Mucosa of stomach (tissue), 1 donor: Measurements from ENCODE around the gene KIF3C.
"Not testable (repeated sequence)": the region's sequence is repeated elsewhere in the genome, so short reads cannot be mapped to it uniquely, and the experiment has no call there.

Experiments
- H3K27me3 ChIP-seq: one replicate; pipeline ENCODE4 v1.7.0; 2013; ENCODE audit warnings: mild to moderate bottlenecking, low read length; ENCODE audit not compliant: control insufficient read depth, insufficient read depth
- H3K36me3 ChIP-seq: one replicate; pipeline ENCODE4 v1.7.0; 2013; ENCODE audit warnings: low read length; ENCODE audit not compliant: control insufficient read depth, insufficient read depth
- H3K4me1 ChIP-seq: one replicate; pipeline ENCODE4 v1.7.0; 2013; ENCODE audit warnings: mild to moderate bottlenecking, low read length; ENCODE audit not compliant: control insufficient read depth, insufficient read depth
- H3K4me3 ChIP-seq: one replicate; pipeline ENCODE4 v1.7.0; 2013; ENCODE audit warnings: low read length
- H3K9ac ChIP-seq: one replicate; pipeline ENCODE4 v1.7.0; 2013; ENCODE audit warnings: mild to moderate bottlenecking, low read length, moderate library complexity
- H3K9me3 ChIP-seq: one replicate; pipeline ENCODE4 v1.7.0; 2013; ENCODE audit warnings: mild to moderate bottlenecking, low read length, moderate library complexity; ENCODE audit not compliant: control insufficient read depth
- donor health status: Pancreatic carcinoma.

The KIF3C gene

GRCh38 chr2:26011609-26011989, 29.3 kb upstream of the KIF3C start:
- H3K9ac ChIP-seq = peak overlapping the region; percentile 35
- H3K27me3 ChIP-seq = no peaks in the 10 kb centered on the region
- no peaks in the 10 kb centered on the region for H3K9me3 ChIP-seq
- H3K4me1 ChIP-seq = peaks cover 42% of the 10 kb centered on the region
- no peaks in the 10 kb centered on the region for H3K36me3 ChIP-seq
- H3K4me3 ChIP-seq = no peak overlapping the region

- Histone ChIP-seq H3K9me3 (no peaks in the 10 kb centered on the region), H3K36me3 (no peaks in the 10 kb centered on the region), H3K27me3 (no peaks in the 10 kb centered on the region), H3K4me1 (peaks cover 42% of the 10 kb centered on the region), H3K4me3 (no peak overlapping the region), H3K9ac (no peak overlapping the region)
These were observed 28.6 kb upstream of the KIF3C start for GRCh38 chr2:26010943-26011342.

GRCh38 chr2:26009567-26009963, 27.3 kb upstream of the KIF3C start:
- H3K4me3 ChIP-seq = no peak overlapping the region
- H3K9me3 ChIP-seq = no peaks in the 10 kb centered on the region

GRCh38 chr2:26008851-26009566, 26.7 kb upstream of the KIF3C start:
- H3K9me3 ChIP-seq = no peaks in the 10 kb centered on the region
- no peak overlapping the region for H3K9ac ChIP-seq
- H3K27me3 ChIP-seq = no peaks in the 10 kb centered on the region
- H3K4me3 ChIP-seq = no peak overlapping the region
- H3K36me3 ChIP-seq = no peaks in the 10 kb centered on the region
- peaks cover 42% of the 10 kb centered on the region for H3K4me1 ChIP-seq

More at GRCh38 chr2:26009567-26009963, 27.3 kb upstream of the KIF3C start:
- no peaks in the 10 kb centered on the region for H3K36me3 ChIP-seq
- H3K27me3 ChIP-seq = no peaks in the 10 kb centered on the region
- H3K9ac ChIP-seq = no peak overlapping the region
- H3K4me1 ChIP-seq = peaks cover 42% of the 10 kb centered on the region

GRCh38 chr2:26008095-26008494, 25.8 kb upstream of the KIF3C start:
- Histone ChIP-seq H3K4me3 (no peak overlapping the region), H3K36me3 (no peaks in the 10 kb centered on the region), H3K27me3 (no peaks in the 10 kb centered on the region), H3K4me1 (peaks cover 37% of the 10 kb centered on the region), H3K9ac (no peak overlapping the region), H3K9me3 (no peaks in the 10 kb centered on the region)

GRCh38 chr2:26002632-26003310, 20.5 kb upstream of the KIF3C start:
- no peak overlapping the region for H3K9ac ChIP-seq
- peaks cover 47% of the 10 kb centered on the region for H3K4me1 ChIP-seq
- no peak overlapping the region for H3K4me3 ChIP-seq
- no peaks in the 10 kb centered on the region for H3K9me3 ChIP-seq
- no peaks in the 10 kb centered on the region for H3K36me3 ChIP-seq
- no peaks in the 10 kb centered on the region for H3K27me3 ChIP-seq

- Histone ChIP-seq H3K27me3 (no peaks in the 10 kb centered on the region), H3K4me3 (no peak overlapping the region), H3K9ac (no peak overlapping the region), H3K4me1 (peaks cover 47% of the 10 kb centered on the region), H3K36me3 (no peaks in the 10 kb centered on the region), H3K9me3 (no peaks in the 10 kb centered on the region)
These were observed 19.6 kb upstream of the KIF3C start for GRCh38 chr2:26001743-26002351.

GRCh38 chr2:26000561-26001082, 18.3 kb upstream of the KIF3C start:
- Histone ChIP-seq H3K4me1 (peaks cover 47% of the 10 kb centered on the region), H3K4me3 (no peak overlapping the region), H3K9ac (no peak overlapping the region), H3K27me3 (no peaks in the 10 kb centered on the region), H3K36me3 (no peaks in the 10 kb centered on the region), H3K9me3 (no peaks in the 10 kb centered on the region)

- H3K9me3 ChIP-seq, H3K27me3 ChIP-seq: not testable (repeated sequence)
- peaks cover 47% of the 10 kb centered on the region for H3K4me1 ChIP-seq
These were observed 17.1 kb upstream of the KIF3C start for GRCh38 chr2:25999406-25999805.

GRCh38 chr2:25998816-25999383, 16.6 kb upstream of the KIF3C start:
- H3K27me3 ChIP-seq, H3K9ac ChIP-seq, H3K4me3 ChIP-seq, H3K36me3 ChIP-seq, H3K9me3 ChIP-seq: not testable (repeated sequence)
- H3K4me1 ChIP-seq = peaks cover 47% of the 10 kb centered on the region

More at GRCh38 chr2:25999406-25999805, 17.1 kb upstream of the KIF3C start:
- not testable (repeated sequence) for H3K36me3 ChIP-seq, H3K9ac ChIP-seq, H3K4me3 ChIP-seq

GRCh38 chr2:25996844-25997243, 14.5 kb upstream of the KIF3C start:
- no peaks in the 10 kb centered on the region for H3K9me3 ChIP-seq
- no peak overlapping the region for H3K4me3 ChIP-seq
- peaks cover 39% of the 10 kb centered on the region for H3K4me1 ChIP-seq
- no peaks in the 10 kb centered on the region for H3K27me3 ChIP-seq
- no peaks in the 10 kb centered on the region for H3K36me3 ChIP-seq
- H3K9ac ChIP-seq = no peak overlapping the region

- Histone ChIP-seq H3K4me1 (peaks cover 18% of the 10 kb centered on the region), H3K36me3 (no peaks in the 10 kb centered on the region), H3K9me3 (no peaks in the 10 kb centered on the region), H3K27me3 (no peaks in the 10 kb centered on the region), H3K4me3 (no peak overlapping the region), H3K9ac (no peak overlapping the region)
These were observed 12.2 kb upstream of the KIF3C start for GRCh38 chr2:25994509-25994908.
